GM23338 (cell line): ENCODE results near the gene MEGF10. TPM values are rescaled to one million over a fixed set of nuclear protein-coding genes. Genes with fewer than 3 reads are reported as not detected.

Source experiments
- ATAC-seq: fragments of 200-7000 bp; cut with Tn5 transposase; 3 replicates; pipeline ENCODE4 v1.9.1; 2020
- DNase-seq: peaks from one replicate; pipeline ENCODE4 v3.0.0-alpha.2; 2015; ENCODE audit warnings: low spot score
- H2AFZ ChIP-seq: fragments of 200-600 bp; sonication (generic); 2 replicates; pipeline ENCODE4 v1.8.0; 2016; ENCODE audit warnings: antibody characterized with exemption, mild to moderate bottlenecking, moderate library complexity
- H3F3A ChIP-seq: fragments of 200-600 bp; sonication (generic); replicated peaks from 2 replicates; pipeline ENCODE4 v1.8.0; 2017; ENCODE audit warnings: antibody characterized with exemption, mixed run types, low read depth
- H3K27ac ChIP-seq: fragments of 200-600 bp; sonication (generic); 2 replicates; pipeline ENCODE4 v1.6.1; 2016; ENCODE audit warnings: low read depth
- H3K27me3 ChIP-seq: fragments of 200-600 bp; sonication (generic); 2 replicates; pipeline ENCODE4 v1.8.0; 2016; ENCODE audit warnings: mild to moderate bottlenecking, mixed run types, moderate library complexity; ENCODE audit not compliant: insufficient read depth
- H3K36me3 ChIP-seq: fragments of 200-600 bp; sonication (generic); 2 replicates; pipeline ENCODE4 v1.8.0; 2016; ENCODE audit warnings: mild to moderate bottlenecking; ENCODE audit not compliant: insufficient read depth
- H3K4me1 ChIP-seq: fragments of 200-600 bp; sonication (generic); 2 replicates; pipeline ENCODE4 v1.8.0; 2016; ENCODE audit warnings: mild to moderate bottlenecking, moderate library complexity; ENCODE audit not compliant: insufficient read depth
- H3K4me2 ChIP-seq: fragments of 200-600 bp; sonication (generic); 2 replicates; pipeline ENCODE4 v1.7.1; 2017; ENCODE audit warnings: mixed run types
- H3K4me3 ChIP-seq: fragments of 200-600 bp; sonication (generic); 2 replicates; pipeline ENCODE4 v1.6.1; 2016; ENCODE audit warnings: mixed run types
- H3K79me2 ChIP-seq: fragments of 200-600 bp; sonication (generic); replicated peaks from 2 replicates; pipeline ENCODE4 v1.8.0; 2017; ENCODE audit warnings: mild to moderate bottlenecking; ENCODE audit not compliant: insufficient read depth
- H3K9me2 ChIP-seq: fragments of 200-600 bp; sonication (generic); 2 replicates; pipeline ENCODE4 v1.8.0; 2017; ENCODE audit not compliant: insufficient read depth
- H4K20me1 ChIP-seq: fragments of 200-600 bp; sonication (generic); replicated peaks from 2 replicates; pipeline ENCODE4 v1.8.0; 2017; ENCODE audit warnings: mild to moderate bottlenecking; ENCODE audit not compliant: insufficient read depth
- H3K27ac Mint-ChIP-seq: 2 replicates; pipeline ENCODE4 v1.8.0; 2020; ENCODE audit warnings: inconsistent platforms, mild to moderate bottlenecking, moderate library complexity, mixed read lengths
- H3K27me3 Mint-ChIP-seq: 3 replicates; pipeline ENCODE4 v1.8.0; 2022; ENCODE audit warnings: low read depth, mild to moderate bottlenecking, moderate library complexity, mixed read lengths, inconsistent platforms; ENCODE audit not compliant: insufficient read depth, poor library complexity
- H3K36me3 Mint-ChIP-seq: 3 replicates; pipeline ENCODE4 v1.8.0; 2021; ENCODE audit warnings: low read depth, mild to moderate bottlenecking, inconsistent platforms, moderate library complexity, mixed read lengths
- H3K4me1 Mint-ChIP-seq: 3 replicates; pipeline ENCODE4 v1.8.0; 2020; ENCODE audit warnings: mild to moderate bottlenecking, inconsistent platforms, mixed read lengths
- H3K4me3 Mint-ChIP-seq: 3 replicates; pipeline ENCODE4 v1.8.0; 2021; ENCODE audit warnings: moderate library complexity, mild to moderate bottlenecking, inconsistent platforms, mixed read lengths
- H3K9me3 Mint-ChIP-seq: 3 replicates; pipeline ENCODE4 v1.8.0; 2020; ENCODE audit warnings: moderate library complexity, mild to moderate bottlenecking, inconsistent platforms, mixed read lengths
- EZH2 ChIP-seq: fragments of 200-600 bp; sonication (generic); IDR thresholded peaks from one replicate; pipeline ENCODE4 v1.8.0; 2017; ENCODE audit warnings: antibody characterized with exemption, mild to moderate bottlenecking, low read depth; ENCODE audit not compliant: unreplicated experiment
- EZH2phosphoT487 ChIP-seq: fragments of 200-600 bp; sonication (generic); IDR thresholded peaks from one replicate; pipeline ENCODE4 v1.8.1; 2018; ENCODE audit warnings: antibody characterized with exemption; ENCODE audit not compliant: unreplicated experiment
- JUNB ChIP-seq: IDR thresholded peaks from one replicate; pipeline ENCODE4 v1.6.1; 2016; ENCODE audit warnings: antibody characterized with exemption; ENCODE audit not compliant: unreplicated experiment
- NANOG ChIP-seq: IDR thresholded peaks from 2 replicates; pipeline ENCODE4 v1.6.1; 2016; ENCODE audit warnings: antibody characterized with exemption, borderline replicate concordance
- POLR2AphosphoS5 ChIP-seq: IDR thresholded peaks from 2 replicates; pipeline ENCODE4 v1.6.1; 2016; ENCODE audit warnings: antibody characterized with exemption, low read depth
- ZNF114 ChIP-seq: fragments of 250-450 bp; sonication (Bioruptor Pico); IDR thresholded peaks from 2 replicates; pipeline ENCODE4 v1.5.0; 2020; ENCODE audit warnings: mild to moderate bottlenecking, moderate library complexity
- polyA plus RNA-seq: library from polyadenylated mRNA; unstranded; fragments of >200 nt; fragmentation: Nextera tagmentation; extraction: Ambion mirVana; gene quantifications from 2 replicates; pipeline ENCODE4 v1.2.1, GENCODE V29; 2016
- total RNA-seq: library from RNA; depleted of rRNA; stranded (reverse); fragments of >200 nt; shearing (Covaris generic); gene quantifications from 2 replicates; pipeline ENCODE4 v1.2.3, GENCODE V29; 2014
- TF ChIP-seq, protein P1 (sequence below), 2 experiments: fragments of 200-600 bp in 1 of 2; sonication (generic) in 1 of 2; conservative IDR thresholded peaks; 2 replicates each; pipeline versions ENCODE4 v1.5.1 to v1.6.1; 2016 to 2017; ENCODE audit warnings: antibody characterized with exemption in 2 of 2, low read depth in 2 of 2, mild to moderate bottlenecking in 2 of 2, moderate library complexity in 1 of 2

MEGF10 gene
- total and polyA plus RNA-seq, 2 experiments from 2014 or later: 4.5 to 28.3 TPM

- peaks cover 12% of the 10 kb centered on the region; the same call in 2 of the 3 replicates for H3K9me3 Mint-ChIP-seq
- Histone ChIP-seq H3K4me2 (no peak overlapping the region), H3K36me3 (no peaks in the 10 kb centered on the region), H3K27me3 (no peaks in the 10 kb centered on the region), H3K27ac (no peak overlapping the region), H3K79me2 (no peaks in the 10 kb centered on the region), H3K9me2 (no peaks in the 10 kb centered on the region), H3K4me1 (no peaks in the 10 kb centered on the region), H2AFZ (no peak overlapping the region), H4K20me1 (no peaks in the 10 kb centered on the region), H3F3A (no peaks in the 10 kb centered on the region), H3K4me3 (no peak overlapping the region)
- DNase-seq: peak; percentile 56
- no peak for ATAC-seq
- H3K4me1 Mint-ChIP-seq: no peaks in the 10 kb centered on the region
- H3K27me3 Mint-ChIP-seq: no peaks in the 10 kb centered on the region
- peaks cover 10% of the 10 kb centered on the region; the same call in 2 of the 3 replicates for H3K36me3 Mint-ChIP-seq
- no peak overlapping the region for H3K4me3 Mint-ChIP-seq
- no peak for TF ChIP-seq EZH2
- TF ChIP-seq, protein P1, sequence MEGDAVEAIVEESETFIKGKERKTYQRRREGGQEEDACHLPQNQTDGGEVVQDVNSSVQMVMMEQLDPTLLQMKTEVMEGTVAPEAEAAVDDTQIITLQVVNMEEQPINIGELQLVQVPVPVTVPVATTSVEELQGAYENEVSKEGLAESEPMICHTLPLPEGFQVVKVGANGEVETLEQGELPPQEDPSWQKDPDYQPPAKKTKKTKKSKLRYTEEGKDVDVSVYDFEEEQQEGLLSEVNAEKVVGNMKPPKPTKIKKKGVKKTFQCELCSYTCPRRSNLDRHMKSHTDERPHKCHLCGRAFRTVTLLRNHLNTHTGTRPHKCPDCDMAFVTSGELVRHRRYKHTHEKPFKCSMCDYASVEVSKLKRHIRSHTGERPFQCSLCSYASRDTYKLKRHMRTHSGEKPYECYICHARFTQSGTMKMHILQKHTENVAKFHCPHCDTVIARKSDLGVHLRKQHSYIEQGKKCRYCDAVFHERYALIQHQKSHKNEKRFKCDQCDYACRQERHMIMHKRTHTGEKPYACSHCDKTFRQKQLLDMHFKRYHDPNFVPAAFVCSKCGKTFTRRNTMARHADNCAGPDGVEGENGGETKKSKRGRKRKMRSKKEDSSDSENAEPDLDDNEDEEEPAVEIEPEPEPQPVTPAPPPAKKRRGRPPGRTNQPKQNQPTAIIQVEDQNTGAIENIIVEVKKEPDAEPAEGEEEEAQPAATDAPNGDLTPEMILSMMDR (conservative IDR thresholded peaks at IDR 0.05; ENCODE audit: low read depth in 2 of 2): peak; percentile 63 to 100
- no peak overlapping the region for H3K27ac Mint-ChIP-seq
Measured at GRCh38 chr5:127492854-127493738, 202.5 kb downstream of the MEGF10 start.

- DNase-seq (no peak), ATAC-seq (no peak)
- Histone ChIP-seq H3K4me1 (no peaks in the 10 kb centered on the region), H3K79me2 (no peaks in the 10 kb centered on the region), H4K20me1 (no peaks in the 10 kb centered on the region), H3K9me2 (no peaks in the 10 kb centered on the region), H2AFZ (no peak overlapping the region), H3K4me2 (no peak overlapping the region), H3F3A (no peaks in the 10 kb centered on the region), H3K4me3 (no peak overlapping the region), H3K36me3 (no peaks in the 10 kb centered on the region), H3K27me3 (no peaks in the 10 kb centered on the region), H3K27ac (no peak overlapping the region)
- H3K27me3 Mint-ChIP-seq: no peaks in the 10 kb centered on the region
- no peaks in the 10 kb centered on the region; the same call in 1 of the 3 replicates for H3K4me1 Mint-ChIP-seq
- no peak overlapping the region for H3K4me3 Mint-ChIP-seq
- no peak for TF ChIP-seq EZH2phosphoT487
- no peak for TF ChIP-seq NANOG
- no peak for TF ChIP-seq JUNB
- TF ChIP-seq POLR2AphosphoS5: no peak
- no peak overlapping the region for H3K27ac Mint-ChIP-seq
- H3K9me3 Mint-ChIP-seq: no peaks in the 10 kb centered on the region
- no peaks in the 10 kb centered on the region for H3K36me3 Mint-ChIP-seq
Measured at GRCh38 chr5:127498548-127498947, 208.0 kb downstream of the MEGF10 start.

GRCh38 chr5:127505905-127506304, 215.3 kb downstream of the MEGF10 start:
- no peak overlapping the region for H3K27ac Mint-ChIP-seq
- Histone ChIP-seq H3K9me2 (no peaks in the 10 kb centered on the region), H3K4me3 (no peak overlapping the region), H4K20me1 (no peaks in the 10 kb centered on the region), H3K36me3 (no peaks in the 10 kb centered on the region), H3K4me1 (no peaks in the 10 kb centered on the region), H3K79me2 (no peaks in the 10 kb centered on the region), H3F3A (no peaks in the 10 kb centered on the region), H2AFZ (no peak overlapping the region), H3K27me3 (no peaks in the 10 kb centered on the region), H3K4me2 (no peak overlapping the region), H3K27ac (no peak overlapping the region)
- no peak overlapping the region for H3K4me3 Mint-ChIP-seq
- H3K27me3 Mint-ChIP-seq: no peaks in the 10 kb centered on the region
- H3K9me3 Mint-ChIP-seq: no peaks in the 10 kb centered on the region
- no peak for DNase-seq
- H3K4me1 Mint-ChIP-seq: peaks cover 6% of the 10 kb centered on the region; the same call in 2 of the 3 replicates
- TF ChIP-seq EZH2 (no peak), ZNF114 (no peak), NANOG (no peak)
- no peaks in the 10 kb centered on the region for H3K36me3 Mint-ChIP-seq
- ATAC-seq: no peak
